Measurements from ENCODE around the gene TAS2R1.

TAS2R1 gene, protein sequence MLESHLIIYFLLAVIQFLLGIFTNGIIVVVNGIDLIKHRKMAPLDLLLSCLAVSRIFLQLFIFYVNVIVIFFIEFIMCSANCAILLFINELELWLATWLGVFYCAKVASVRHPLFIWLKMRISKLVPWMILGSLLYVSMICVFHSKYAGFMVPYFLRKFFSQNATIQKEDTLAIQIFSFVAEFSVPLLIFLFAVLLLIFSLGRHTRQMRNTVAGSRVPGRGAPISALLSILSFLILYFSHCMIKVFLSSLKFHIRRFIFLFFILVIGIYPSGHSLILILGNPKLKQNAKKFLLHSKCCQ

DNA sequence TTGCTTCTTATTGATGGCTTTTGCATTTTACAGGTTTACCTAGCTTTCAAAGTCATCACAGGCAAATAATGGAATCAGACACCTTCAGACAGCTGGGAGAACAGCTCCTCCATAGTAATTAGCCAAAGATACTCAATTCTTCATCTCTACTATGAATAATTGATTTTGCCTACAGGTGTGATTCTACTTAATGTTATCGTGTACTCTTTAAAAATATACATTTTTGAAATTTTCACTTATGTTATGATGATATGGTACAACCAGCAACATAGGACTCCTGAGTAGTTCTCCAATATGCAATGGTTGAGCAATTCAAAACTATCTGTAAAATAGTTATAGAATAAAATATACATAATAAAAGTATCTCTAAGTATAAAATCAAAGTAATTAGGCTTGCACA, at the start of gene TAS2R1:
TAS2R1 (minus strand) TSS at position 101 of the 400 bp plus-strand sequence. CDS start 319 bp downstream, outside the sequence.
- DNase-seq, result no peak

GRCh38 chr5:9670371-9670770, 40.2 kb upstream of the TAS2R1 start:
- DNase-seq, result no peak

- no peak for DNase-seq
These were observed 37.8 kb upstream of the TAS2R1 start for GRCh38 chr5:9667906-9668305.

GRCh38 chr5:9663891-9664290, 33.7 kb upstream of the TAS2R1 start:
- DNase-seq, result no peak

DNA sequence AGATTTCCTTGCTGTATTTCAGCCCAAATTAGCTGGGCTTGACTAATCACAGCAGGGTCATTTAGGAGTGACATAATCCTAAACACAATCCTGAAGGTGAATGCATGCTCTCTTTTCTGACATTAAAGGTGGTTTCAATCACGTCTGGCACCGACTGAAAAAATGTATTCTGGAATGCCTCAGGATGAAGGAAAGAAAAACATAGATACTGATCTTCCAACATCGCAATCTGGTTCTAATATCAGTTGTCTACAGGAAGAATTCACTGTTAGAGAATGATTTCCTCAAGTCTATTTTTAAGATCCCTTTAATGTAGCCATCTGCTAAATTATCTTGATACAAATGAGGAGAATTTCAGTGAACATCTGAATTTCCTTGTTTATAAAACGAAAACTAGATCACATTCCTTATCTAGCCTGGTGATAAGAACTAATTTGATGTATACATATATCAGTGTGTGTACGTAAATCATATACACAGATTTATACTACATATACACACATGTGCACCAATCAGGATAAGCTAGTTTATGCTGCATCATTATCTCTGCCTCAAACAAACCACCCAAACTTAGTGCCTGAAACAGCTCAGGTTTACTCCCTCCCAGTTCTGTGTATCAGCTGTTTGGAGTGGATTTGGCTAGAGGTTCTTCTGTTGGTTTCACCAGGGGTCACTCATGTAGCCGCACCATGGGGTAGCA, 31.3 kb upstream of the TAS2R1 start:
- no peak for DNase-seq

GRCh38 chr5:9658706-9659105, 28.6 kb upstream of the TAS2R1 start:
- no peak for DNase-seq

GRCh38 chr5:9657819-9658218, 27.7 kb upstream of the TAS2R1 start:
- DNase-seq, result no peak

GRCh38 chr5:9655641-9656040, 25.5 kb upstream of the TAS2R1 start:
- DNase-seq, result no peak

- DNase-seq, result no peak
These were observed 24.7 kb upstream of the TAS2R1 start for GRCh38 chr5:9654886-9655285.

GRCh38 chr5:9653811-9654210, 23.7 kb upstream of the TAS2R1 start:
- no peak for DNase-seq

DNA sequence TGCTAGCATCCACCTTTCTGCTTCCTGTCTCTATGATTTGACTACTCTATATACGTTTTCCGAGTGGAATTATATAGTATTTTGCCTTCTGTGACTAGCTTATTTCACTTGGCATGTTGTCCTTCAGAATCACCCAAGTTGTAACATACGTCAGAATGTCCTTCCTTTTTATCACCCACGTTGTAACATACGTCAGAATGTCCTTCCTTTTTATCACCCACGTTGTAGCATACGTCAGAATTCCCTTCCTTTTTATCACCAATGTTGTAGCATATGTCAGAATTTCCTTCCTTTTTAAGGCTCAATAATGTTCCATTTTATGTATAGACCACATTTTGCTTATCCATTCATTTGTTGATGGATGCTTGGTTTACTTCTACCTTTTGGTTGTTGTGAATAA, 22.9 kb upstream of the TAS2R1 start:
- no peak for DNase-seq

GRCh38 chr5:9652295-9652694, 22.1 kb upstream of the TAS2R1 start:
- DNase-seq, result no peak

DNA sequence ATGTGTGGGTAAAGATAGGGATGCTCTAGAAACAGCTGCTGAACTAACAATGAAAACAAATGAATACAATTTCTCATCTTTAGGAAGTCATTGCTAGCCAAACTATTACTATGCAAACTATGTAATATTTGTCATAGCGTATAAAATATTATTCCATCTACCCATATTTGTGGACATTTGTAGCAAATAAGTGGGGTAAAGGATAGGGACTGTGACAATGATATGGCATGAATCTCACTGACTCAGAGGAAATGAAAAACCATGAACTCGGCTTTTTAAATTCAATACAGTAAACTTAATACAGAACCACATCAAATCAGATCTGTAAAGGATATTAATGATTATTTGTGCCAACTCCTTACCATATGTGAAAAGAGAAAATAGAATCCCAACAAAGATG, 16.7 kb upstream of the TAS2R1 start:
- no peak for DNase-seq

DNA sequence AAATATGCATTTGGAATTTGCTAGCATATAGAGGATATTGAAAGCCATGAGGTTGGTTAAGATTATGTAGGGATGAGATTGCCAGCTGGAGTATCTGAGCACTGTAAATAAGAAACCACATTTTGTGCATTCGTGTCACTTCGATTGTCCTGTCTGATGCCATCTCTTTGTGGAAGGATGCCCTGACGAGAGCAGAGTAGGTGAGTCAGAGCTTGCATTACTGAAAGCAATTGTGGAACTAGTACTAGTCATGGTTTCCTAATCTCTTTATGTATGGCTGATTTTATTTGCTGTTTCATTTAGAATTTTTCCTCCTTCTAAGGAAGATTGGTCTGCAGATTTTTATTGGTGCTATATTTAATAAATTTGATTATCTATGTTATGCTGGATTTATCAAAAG, 14.5 kb upstream of the TAS2R1 start:
- DNase-seq, result no peak

DNA sequence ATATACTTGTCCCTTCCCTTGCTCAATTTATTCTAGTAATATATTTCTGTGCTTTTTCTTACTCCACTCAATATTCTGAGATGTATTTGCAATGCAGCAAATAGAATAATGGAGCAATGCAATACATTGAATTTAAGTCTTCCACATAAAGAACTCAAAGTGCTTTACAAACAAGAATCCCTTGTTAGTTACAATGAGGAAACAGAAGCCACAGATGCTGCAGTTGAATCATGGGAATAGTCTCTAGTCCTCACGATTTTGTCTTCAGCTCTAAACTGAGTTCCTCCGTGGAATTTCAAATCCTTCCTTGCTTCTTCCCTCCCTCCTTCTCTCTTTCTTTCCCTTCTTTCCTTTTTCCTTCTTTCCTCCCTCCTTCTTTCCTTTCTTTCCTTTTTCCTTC, 12.5 kb upstream of the TAS2R1 start:
- DNase-seq, result no peak

- peak; percentile 19 to 75 for DNase-seq
These were observed 11.7 kb upstream of the TAS2R1 start for GRCh38 chr5:9641806-9642355.

DNA sequence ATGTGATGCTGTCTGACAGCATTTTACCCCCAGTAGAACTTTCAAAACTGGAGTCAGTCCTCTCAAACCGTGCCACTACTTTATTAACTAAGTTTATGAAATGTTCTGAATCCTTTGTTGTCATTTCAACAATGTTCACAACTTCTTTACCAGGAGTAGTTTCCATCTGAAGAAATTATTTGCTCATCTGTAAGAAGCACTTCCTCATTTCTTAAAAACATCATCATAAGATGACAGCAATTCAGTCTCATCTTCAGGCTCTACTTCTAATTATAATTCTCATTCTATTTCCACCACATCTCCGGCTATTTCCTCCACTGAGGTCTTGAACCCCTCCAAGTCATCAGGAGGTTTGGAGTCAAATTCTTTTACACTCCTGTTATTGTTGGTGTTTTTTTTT, 2.3 kb upstream of the TAS2R1 start:
- DNase-seq, result no peak

GRCh38 chr5:9627541-9627940, 2.6 kb downstream of the TAS2R1 start:
- no peak for DNase-seq

- DNase-seq, result no peak
These were observed 3.2 kb downstream of the TAS2R1 start for GRCh38 chr5:9626955-9627354.

GRCh38 chr5:9625731-9626130, 4.4 kb downstream of the TAS2R1 start:
- peak; percentile 87 to 92 for DNase-seq

DNA sequence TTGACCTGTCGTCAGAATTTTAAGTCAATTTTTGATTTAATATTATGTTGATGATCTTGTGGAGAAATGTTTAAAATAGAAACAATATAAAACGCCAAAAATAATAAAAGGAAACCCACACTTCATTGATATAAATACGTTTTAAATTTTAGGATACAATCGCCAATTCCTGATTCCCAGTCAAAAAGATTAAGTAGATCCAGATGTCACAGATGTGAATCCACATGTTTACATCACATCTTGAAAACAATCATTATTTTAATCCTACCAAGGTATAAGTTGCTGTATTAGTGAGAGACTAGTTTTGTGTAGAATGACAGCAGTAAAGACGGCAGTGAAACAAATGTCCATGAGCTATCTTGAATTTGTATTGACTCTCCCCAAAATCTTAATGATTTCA, 4.9 kb downstream of the TAS2R1 start:
- DNase-seq, result peak in 1 of 2 experiments; percentile 42

- DNase-seq, result peak; percentile 25 to 31
These were observed 5.8 kb downstream of the TAS2R1 start for GRCh38 chr5:9624196-9624947.

DNA sequence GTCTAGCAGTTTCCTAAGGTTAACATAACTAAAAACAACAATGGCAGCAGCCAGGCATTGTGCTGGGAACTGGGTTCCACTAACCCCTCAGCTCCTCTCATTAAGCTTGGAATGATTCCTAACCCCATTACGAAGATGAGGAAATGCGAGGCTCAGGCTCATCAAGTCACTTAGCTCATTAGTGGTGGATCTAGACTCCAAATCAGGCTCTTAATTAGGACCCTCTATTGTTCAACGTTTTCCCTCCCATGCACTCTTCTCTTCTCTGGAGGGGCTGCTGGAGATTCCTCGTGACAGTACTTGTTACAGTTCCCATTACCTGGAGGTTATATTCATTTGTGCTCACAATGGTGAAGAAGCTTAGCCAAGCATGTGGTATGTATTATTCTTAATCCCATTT, 6.5 kb downstream of the TAS2R1 start:
- DNase-seq, result no peak

Measured in NCI-H524 (cell line).